Sciatic nerve (tissue), 2 donors: Measurements from ENCODE around the gene SON. TPM values are rescaled to one million over a fixed set of nuclear protein-coding genes. Genes with fewer than 3 reads are reported as not detected.
A peak's percentile ranks its signal among the peaks of the same experiment; 100 is the strongest.
"Not testable (repeated sequence)": the region's sequence is repeated elsewhere in the genome, so short reads cannot be mapped to it uniquely, and the experiment has no call there.

Source experiments
- ATAC-seq: fragments of 200-7000 bp; cut with Tn5 transposase; one replicate; pipeline ENCODE4 v1.9.1; 2020; ENCODE audit warnings: mild to moderate bottlenecking, moderate library complexity
- DNase-seq: peaks from one replicate; pipeline ENCODE4 v3.0.0-alpha.2; 2020; ENCODE audit warnings: low spot score
- intact Hi-C: fragments of 100-400 bp; cut with DNase I; formaldehyde crosslinking; loops from one replicate; pipeline ENCODE4 v1.14.2; 2022
- total RNA-seq: library from RNA; stranded (reverse); fragmentation: NEBNext Ultra II Directional; extraction: Animal tissue kit (Norgen Biotek cat#: 25700); gene quantifications from one replicate; pipeline ENCODE4 v1.2.1, GENCODE V29; 2021
- donor health status: DM: no; HTN: no; CAD: no.
- donor health status: DM: no; HTN: no; CAD: no.

SON gene
- total RNA-seq, 1 donor from 2014 or later, result 375 TPM

DNA sequence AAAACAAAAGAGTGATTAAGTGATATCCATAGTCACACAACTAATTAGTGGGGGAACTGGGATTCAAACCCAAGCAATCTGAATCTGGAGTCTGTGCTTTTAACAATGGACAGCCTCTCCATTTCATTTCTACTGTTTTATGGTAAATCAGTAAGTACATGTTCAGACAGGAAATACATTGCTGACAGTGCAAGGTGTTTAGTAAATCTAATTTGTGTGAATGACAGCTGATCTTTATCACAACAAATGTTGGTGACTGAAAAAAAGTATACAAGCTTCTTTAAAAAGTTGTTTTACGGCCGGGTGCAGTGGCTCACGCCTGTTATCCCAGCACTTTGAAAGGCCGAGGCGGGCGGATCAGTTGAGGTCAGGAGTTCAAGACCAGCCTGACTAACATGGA lies 25.1 kb downstream of the SON start:
- intact Hi-C loops, result no loop called here
- ATAC-seq (no peak), DNase-seq (no peak)

DNA sequence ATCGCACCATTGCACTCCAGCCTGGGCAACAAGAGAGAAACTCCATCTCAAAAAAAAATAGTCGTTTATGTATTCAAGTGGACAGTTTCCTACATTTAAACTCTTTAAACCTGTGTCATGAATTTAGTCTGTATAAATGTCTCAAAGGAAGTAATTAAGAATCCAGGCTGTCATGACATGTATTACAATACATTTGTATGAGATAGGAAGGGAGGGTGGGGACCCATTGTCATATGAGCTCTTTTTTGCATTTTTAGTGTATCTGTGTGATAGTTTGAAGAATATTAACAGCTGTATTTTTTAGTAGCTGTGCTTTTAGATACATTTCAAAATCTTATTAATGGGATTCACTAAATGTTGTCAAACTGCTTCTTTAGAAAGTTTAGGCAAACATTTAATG lies 25.6 kb downstream of the SON start:
- intact Hi-C loops, result no loop called here
- ATAC-seq (no peak), DNase-seq (no peak)

DNA sequence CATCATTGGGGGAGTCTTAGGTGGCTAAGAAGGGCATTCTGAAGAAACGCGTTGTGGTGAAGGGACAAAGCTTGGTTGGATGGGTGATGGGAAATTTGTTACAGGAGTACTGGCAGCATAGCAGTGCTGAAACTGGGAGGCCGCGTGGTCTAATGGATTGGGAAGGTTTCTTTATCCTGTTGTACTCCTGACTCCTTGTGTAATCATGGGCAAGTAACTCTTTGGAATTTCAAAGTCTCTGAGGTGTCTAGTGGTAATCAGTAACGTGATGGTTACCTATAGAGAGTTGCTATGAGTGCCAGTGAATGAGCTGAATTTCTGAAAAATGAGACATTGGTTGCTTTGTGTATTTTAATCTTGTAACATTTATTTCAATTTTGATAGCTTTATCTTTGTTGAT lies 27.2 kb downstream of the SON start:
- intact Hi-C loops, result no loop called here
- DNase-seq, result no peak
- no peak for ATAC-seq

DNA sequence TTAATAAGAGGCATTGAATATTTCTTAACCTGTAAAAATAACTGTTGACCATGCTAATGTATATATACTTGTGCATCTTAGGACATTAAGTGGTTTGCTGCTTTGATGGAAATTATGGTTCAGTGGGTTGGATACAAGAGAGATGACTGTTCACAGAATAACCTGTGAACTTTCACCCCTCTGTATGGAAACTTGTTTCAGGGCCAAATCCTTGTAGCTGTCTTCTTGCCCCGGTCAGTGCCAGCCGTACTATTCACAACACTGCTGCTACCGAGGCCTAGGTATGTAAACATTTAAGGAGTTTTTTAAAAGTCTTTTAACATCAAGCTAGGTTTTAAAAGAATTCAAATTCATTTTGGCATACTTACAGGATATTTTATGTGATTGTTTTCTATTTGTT lies 29.5 kb downstream of the SON start:
- DNase-seq, result no peak
- intact Hi-C loops, result no loop called here
- ATAC-seq, result peak; percentile 34

DNA sequence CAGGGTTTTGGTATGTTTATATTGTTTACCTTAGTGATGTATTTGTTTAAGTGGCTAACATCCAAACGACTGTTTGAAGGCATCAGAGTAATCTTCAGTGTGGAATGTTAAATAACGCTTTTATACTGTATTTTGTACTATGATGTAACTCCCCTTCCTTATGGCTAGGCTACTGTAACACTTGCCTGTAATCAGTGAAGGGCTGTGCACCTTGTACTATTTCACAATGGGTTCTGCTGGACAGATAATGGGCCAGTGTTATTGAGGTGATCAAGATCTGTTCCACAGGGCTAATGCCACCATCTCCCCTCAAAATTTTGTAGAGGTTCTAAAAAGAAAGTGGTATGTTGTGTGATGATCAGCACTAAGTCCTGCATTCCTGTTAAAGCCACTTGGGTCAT lies 33.9 kb downstream of the SON start:
- not testable (repeated sequence) for ATAC-seq, DNase-seq

DNA sequence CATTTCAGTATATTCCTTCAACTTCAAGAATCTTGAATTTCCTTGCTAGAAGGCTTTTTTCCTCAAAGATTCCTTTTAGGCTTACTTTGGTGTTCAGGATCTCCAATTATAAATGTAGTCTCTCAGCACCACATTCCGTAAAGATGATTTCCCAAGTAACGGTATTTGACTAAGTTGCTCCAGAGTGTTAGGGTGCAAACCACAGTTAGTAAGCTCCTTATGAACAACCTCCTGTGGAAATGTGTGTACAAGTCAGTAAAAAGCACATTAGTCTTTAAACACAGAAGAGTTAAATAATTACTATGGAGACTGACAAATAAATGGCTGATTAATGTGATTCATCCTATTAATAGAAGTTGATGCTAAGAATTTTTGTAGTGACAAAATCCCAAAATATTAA lies 35.4 kb downstream of the SON start:
- DNase-seq (no peak), ATAC-seq (no peak)
- intact Hi-C loops, result no loop called here

More for the DNA sequence above, 33.9 kb downstream of the SON start:
- intact Hi-C loops, result not testable (repeated sequence)

DNA sequence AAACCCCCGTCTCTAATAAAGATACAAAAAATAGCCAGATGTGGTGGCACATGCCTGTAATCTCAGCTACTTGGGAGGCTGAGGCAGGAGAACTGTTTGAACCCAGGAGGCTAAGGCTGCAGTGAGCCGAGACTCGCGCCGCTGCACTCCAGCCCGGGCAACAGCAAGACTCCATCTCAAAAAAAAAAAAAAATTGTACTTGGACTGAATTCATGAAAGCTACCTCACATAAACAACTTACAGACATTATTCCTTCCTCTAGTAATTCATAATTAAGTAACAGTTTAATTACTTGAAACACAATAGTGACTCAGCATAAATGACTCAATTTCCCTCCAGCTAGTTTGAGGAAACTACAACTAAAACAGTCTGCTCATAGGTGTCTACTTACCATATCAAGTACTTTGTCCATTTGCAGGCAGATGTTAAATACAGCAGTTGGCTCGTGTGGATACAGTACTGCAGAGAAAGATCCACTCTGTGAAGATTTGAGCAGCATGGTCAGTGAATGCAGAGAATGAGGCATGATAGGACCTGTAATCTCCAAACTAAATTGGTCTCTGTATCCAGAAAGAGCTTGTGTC lies 36.2 kb downstream of the SON start:
- intact Hi-C loops, result no loop called here
- DNase-seq (no peak), ATAC-seq (no peak)

DNA sequence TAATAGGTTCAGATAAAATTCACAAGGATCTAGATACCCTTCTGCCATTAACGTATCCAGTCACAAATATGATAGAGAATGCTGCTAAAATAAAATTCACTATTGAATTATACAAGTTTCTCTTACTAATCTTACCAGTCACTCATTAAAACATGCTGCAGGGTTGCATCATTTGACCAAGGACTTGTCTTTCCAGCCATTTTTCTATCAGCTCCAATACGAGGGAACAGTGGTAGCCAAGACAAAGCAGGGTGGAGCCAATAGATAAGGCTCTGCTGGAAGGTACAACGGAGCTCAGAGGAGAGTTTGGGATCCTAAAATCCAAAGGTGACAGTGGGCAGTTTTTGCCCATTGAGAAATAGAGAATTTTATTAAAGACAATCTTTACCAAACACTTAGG lies 41.6 kb downstream of the SON start:
- ATAC-seq, result no peak
- DNase-seq, result no peak
- intact Hi-C loops, result no loop called here

DNA sequence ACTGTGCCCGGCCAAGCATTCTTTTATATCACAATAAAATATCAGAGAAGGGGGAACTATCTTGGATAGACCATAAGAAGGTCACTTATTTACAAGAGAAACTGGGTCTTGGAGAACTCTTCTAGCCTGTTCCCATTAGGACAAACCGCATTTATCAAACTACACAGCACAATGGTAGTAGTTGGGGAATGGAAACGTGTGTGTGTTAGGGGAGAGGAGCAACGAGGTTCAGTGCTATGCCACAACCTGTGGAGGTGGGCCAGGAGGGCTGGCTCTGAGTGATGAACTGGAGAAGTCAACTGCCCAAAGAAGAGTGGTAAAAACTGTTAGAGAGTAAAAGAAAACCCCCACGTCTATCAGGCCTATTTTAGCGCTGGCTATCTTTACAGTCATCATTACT lies 44.1 kb downstream of the SON start:
- ATAC-seq (no peak), DNase-seq (no peak)
- intact Hi-C loops, result no loop called here

DNA sequence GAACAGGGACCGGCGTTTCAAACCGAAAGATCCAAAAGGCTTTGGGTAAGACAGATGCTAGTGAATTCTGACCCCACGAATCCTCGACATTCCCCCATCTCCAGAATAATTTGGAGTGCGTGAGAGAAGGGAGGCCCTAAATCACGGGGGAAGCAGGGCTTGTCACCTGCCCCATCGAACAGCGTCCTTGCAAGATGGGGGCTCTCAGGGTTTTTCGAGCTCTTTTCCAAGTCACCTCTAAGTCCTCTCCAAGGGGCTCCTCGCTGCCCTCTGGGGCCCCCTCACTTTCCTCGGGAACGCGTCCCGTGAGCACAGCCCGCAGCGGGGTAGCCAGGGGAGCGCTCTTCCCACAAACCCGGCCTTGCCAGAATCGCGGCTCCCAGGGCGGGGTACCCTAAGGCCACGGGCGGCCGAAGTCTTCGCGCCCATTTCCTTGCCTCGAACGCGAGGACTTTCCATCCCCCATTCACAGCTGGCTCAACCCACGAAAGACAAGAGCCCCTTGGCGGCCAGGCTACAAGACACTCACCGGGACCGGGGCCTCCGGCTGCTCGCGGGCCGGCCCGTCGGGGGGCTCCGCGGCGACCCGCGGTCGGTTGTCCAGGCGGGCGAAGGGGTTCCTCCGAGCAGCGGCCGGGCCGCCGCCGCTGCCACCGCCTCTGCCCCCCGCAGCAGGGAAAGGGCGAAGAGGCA lies 45.1 kb downstream of the SON start:
- peak; percentile 33 for ATAC-seq
- intact Hi-C loops, result no loop called here
- DNase-seq, result peak; percentile 70

DNA sequence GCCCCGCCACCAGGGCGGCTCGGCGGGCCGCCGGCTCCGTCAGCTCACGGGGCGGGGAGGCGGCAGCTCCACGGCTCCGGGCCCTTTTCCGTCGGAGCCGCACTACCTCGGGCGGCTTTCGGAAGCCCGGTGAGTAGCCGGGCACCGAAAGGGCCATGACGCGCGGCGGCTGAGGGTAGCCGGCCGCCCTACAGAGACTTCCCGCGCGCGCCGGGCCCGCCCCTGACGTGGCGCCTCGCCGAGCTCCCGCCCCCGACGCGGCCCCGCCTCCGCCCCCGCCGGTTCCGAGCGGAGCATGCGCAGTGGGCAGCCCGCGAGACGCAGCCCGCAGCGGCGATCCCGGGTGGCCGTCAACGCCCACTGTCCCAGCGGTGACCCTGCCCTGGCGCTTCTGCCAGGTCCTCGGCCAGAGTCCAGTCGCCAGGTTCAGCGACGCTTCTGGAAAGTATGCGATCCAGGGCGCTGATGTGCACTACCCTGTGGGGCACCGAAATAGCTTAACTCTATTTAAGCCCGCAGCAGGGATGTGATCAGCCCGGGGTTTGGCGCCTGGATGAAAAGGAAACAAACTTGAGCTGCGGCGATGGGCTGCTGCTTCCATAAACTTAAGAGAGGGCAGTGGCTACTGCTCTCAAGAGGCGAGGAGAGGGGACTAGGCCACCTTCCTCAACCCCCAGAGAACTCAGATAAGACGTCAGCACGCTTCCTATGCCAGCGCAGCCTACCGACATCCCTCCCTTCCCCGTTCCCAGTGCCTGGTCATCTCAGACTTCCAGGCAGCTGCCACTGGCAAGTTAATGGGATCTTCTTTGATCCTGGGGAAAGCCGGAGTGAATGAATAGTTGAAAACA lies 45.9 kb downstream of the SON start, which contains the start of gene DONSON:
TSS of gene DONSON (minus strand) at position 200 of the 851 bp plus-strand sequence. CDS start at position 157, 43 bp downstream.
- peak; percentile 97 for ATAC-seq
- peak; percentile 93 for DNase-seq
- intact Hi-C loops, result no loop called here

DNA sequence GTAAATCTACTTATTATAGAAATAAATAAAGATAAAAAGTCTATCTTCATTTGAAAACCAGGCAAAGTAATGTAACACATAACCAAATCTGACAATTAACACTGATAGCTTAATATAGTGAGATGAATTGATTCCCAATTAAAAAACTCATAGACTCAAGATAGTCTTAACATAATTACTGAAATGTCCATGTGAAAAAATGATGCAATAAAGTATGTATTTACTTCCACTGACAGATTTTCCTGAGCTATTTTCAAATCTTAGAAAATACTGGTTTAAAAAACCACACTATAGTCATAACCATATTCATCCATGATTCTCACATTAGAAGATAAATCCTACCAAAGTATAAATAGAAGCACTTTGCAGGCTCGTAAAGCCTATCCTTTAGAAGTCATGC lies 55.2 kb downstream of the SON start:
- ATAC-seq, result no peak
- intact Hi-C loops, result no loop called here
- DNase-seq, result no peak

DNA sequence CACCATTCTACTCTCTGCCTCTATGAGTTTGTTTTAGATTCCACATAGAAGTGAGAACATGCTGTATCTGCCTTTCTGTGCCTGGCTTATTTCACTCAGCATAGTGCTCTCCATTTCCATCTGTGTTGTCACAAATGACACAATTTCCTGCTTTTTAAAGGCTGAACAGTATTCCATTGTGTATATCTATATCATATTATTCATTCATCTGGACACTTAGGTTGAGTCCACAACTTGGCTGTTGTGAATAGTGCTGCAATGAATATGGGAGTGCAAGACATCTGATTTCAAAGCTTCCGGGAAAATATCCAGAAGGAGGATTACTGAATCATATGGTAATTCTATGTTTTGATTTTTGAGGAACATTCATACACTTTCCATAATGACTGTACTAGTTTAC lies 65.7 kb downstream of the SON start:
- intact Hi-C loops, result no loop called here
- ATAC-seq (no peak), DNase-seq (no peak)

DNA sequence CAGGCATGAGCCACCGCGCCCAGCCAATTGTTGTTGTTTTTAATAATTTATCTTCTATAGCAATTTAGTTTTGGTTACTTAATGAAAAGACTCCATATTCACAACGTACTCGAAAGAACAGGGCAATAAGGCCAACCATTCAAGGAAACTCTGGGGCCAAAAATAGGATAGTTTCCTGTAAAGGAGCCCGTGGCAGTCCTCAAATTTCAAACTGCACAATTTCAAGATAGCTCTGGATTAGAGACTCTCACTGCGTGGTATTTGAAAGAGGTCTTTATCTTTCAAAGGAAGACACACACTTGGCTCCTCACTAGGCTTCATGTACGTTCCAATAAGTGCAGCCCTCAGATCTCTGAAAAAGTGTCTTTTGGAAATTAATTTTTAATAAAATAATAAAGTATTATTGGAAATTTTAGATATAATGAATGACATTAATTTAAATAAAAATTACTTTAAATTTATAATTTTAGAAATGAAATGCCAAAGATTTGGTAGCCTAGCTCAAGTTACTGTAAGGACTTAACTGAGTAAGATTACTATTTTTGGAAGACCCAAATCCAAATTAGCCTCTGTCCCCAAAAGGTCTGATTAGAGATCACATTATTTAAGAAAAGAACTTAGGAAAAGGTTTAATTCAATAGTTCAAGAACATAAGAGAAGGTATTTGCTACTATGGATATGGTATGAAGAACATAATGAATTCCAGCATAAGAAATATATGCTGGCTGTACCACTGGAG lies 68.3 kb downstream of the SON start:
- intact Hi-C loops, result no loop called here
- ATAC-seq, result no peak
- no peak for DNase-seq

DNA sequence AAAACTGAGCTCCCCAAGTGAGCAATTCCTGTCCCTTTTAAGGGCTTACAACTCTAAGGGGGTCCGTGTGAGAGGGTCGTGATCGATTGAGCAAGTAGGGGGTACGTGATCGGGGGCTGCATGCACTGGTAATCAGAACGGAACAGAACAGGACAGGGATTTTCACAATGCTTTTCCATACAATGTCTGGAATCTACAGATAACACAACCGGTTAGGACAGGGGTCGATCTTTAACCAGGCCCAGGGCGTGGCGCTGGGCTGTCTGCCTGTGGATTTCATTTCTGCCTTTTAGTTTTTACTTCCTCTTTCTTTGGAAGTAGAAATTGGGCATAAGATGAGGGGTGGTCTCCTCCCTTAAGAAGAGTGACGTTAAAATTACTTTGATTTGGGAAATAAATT lies 74.7 kb downstream of the SON start:
- intact Hi-C loops, ATAC-seq, DNase-seq: not testable (repeated sequence)

DNA sequence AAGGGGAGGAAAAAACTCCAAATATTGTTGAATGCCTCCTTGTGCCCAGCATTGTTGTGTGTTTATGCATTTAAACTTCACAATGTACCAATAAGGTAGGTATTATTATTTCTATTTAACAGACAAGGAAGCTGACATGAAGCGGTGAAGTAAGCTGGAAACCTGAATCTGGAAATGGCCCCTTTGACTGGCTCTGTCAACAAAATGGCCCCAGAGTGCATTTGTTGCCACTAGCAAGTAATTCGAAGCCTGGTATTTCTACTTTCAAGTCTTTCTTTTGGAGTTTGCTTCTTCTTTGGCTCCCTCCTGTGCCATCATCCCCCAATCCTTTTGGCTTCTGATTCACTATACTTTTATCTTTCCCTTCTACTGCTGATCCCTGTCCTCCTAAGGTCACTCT lies 75.6 kb downstream of the SON start:
- no peak for ATAC-seq
- intact Hi-C loops, result no loop called here
- no peak for DNase-seq

DNA sequence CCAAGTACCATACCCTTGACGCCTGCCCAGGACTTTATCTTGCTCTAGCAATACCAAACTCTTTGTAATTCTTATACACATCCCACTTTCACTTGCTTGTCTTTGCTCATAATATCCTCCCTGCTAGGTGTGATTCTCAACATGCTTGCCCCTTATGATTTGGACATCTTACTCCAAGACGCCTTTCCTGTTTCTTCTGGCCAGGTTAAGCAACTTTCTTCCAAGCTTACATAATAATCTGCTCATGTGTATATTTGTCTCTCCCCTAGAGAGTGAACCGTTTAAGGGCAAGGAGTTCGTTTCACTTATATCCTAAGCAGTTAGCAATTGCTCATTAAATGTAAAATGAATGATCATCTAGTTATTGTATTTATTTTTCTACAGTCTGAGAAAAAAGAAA lies 76.9 kb downstream of the SON start:
- intact Hi-C loops, result no loop called here
- DNase-seq (no peak), ATAC-seq (no peak)

DNA sequence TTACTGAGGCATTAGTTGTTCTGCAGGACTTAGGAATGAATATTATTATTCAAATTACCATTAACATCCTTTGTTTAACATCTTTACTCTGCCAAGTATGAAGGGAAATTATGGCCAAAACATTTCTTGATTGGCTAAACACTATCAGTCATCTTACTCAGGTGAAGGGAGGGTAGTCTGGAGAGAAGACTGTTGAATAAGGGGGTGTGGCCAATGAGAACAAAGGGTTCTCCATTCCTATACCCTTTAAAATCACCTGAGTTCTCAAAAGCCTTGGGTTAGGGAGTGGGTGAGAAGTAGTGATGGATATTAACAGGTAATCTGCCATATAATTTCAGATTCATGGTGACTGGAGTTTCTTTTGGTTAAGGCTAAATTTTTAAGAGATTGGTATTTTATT lies 79.4 kb downstream of the SON start:
- intact Hi-C loops, result no loop called here
- ATAC-seq (no peak), DNase-seq (no peak)

DNA sequence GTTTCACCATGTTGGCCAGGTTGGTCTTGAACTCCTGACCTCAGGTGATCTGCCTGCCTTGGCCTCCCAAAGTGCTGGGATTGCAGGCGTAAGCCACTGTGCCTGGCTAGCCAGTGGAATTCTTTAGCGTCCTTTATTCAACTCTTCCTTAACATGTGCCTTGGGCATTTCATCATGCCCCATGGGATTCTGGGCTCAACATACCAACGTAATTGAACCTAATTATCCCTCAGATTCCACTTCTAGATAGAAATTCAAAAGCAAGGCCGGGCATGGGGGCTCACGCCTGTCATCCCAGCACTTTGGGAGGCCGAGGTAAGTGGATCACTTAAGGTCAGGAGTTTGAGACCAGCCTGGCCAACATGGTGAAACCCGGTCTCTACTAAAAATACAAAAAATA lies 83.3 kb downstream of the SON start:
- DNase-seq, intact Hi-C loops, ATAC-seq: not testable (repeated sequence)
